GM19455 (cell line): ENCODE data around the gene POGZ.
"Not testable (repeated sequence)": the region's sequence is repeated elsewhere in the genome, so short reads cannot be mapped to it uniquely, and the experiment has no call there.

Experiments
- ATAC-seq: cut with Tn5 transposase; IDR thresholded peaks from one replicate; pipeline ENCODE4 v1.9.1; 2021; ENCODE audit not compliant: unreplicated experiment

Gene POGZ

GRCh38 chr1:151477066-151477465 lies 17.8 kb upstream of the POGZ start:
- ATAC-seq: no peak

GRCh38 chr1:151476083-151476482 lies 16.8 kb upstream of the POGZ start:
- no peak for ATAC-seq

- peak; percentile 73 for ATAC-seq
Measured at GRCh38 chr1:151475175-151475574, 15.9 kb upstream of the POGZ start.

- ATAC-seq: no peak
Measured at GRCh38 chr1:151474745-151475144, 15.5 kb upstream of the POGZ start.

- no peak for ATAC-seq
Measured at GRCh38 chr1:151472856-151473731, 13.8 kb upstream of the POGZ start.

GRCh38 chr1:151465026-151465425 lies 5.7 kb upstream of the POGZ start:
- ATAC-seq: no peak

- no peak for ATAC-seq
Measured at GRCh38 chr1:151461694-151462093, 2.4 kb upstream of the POGZ start.

GRCh38 chr1:151458802-151459330 lies 428 bp downstream of the POGZ start:
- ATAC-seq: peak; percentile 22

- peak; percentile 36 for ATAC-seq
Measured at GRCh38 chr1:151457911-151458801, 1.1 kb downstream of the POGZ start.

GRCh38 chr1:151455966-151456365 lies 3.3 kb downstream of the POGZ start:
- no peak for ATAC-seq

GRCh38 chr1:151455231-151455630 lies 4.1 kb downstream of the POGZ start:
- ATAC-seq: no peak

- no peak for ATAC-seq
Measured at GRCh38 chr1:151447696-151448095, 11.6 kb downstream of the POGZ start.

- ATAC-seq: no peak
Measured at GRCh38 chr1:151444783-151445177, 14.5 kb downstream of the POGZ start.

- no peak for ATAC-seq
Measured at GRCh38 chr1:151443846-151444782, 15.2 kb downstream of the POGZ start.

GRCh38 chr1:151437396-151437795 lies 21.9 kb downstream of the POGZ start:
- not testable (repeated sequence) for ATAC-seq

GRCh38 chr1:151436985-151437384 lies 22.3 kb downstream of the POGZ start:
- no peak for ATAC-seq

- no peak for ATAC-seq
Measured at GRCh38 chr1:151435174-151435573, 24.1 kb downstream of the POGZ start.

GRCh38 chr1:151433827-151434226 lies 25.5 kb downstream of the POGZ start:
- ATAC-seq: not testable (repeated sequence)

- ATAC-seq: no peak
Measured at GRCh38 chr1:151428068-151428467, 31.2 kb downstream of the POGZ start.

- no peak for ATAC-seq
Measured at GRCh38 chr1:151425103-151425502, 34.2 kb downstream of the POGZ start.
